SU-DHL-6 (cell line): ENCODE results near the gene LRATD1.

Experiments used
- CTCF ChIP-seq: fragments of 200-600 bp; sonication (generic); IDR thresholded peaks from one replicate; pipeline ENCODE4 v1.5.1; 2017; ENCODE audit warnings: antibody characterized with exemption, mild to moderate bottlenecking, low read length, moderate library complexity; ENCODE audit not compliant: insufficient read depth, poor library complexity, severe bottlenecking
- EZH2phosphoT487 ChIP-seq: fragments of 200-600 bp; sonication (generic), shearing (Covaris generic); conservative IDR thresholded peaks from 2 replicates; pipeline ENCODE4 v1.6.1; 2018; ENCODE audit warnings: mild to moderate bottlenecking, antibody characterized with exemption, low read length, moderate library complexity, mixed read lengths

GRCh38 chr2:14631406-14632040, 994 bp upstream of the LRATD1 start:
- no peak for TF ChIP-seq CTCF
- no peak for TF ChIP-seq EZH2phosphoT487
